IMR-90 (cell line): ENCODE measurements around the gene FARP1. TPM values are rescaled to one million over a fixed set of nuclear protein-coding genes. Genes with fewer than 3 reads are reported as not detected.
A peak's percentile ranks its signal among the peaks of the same experiment; 100 is the strongest.

Source experiments
- ATAC-seq: fragments of 200-7000 bp; cut with Tn5 transposase; 2 replicates; pipeline ENCODE4 v1.9.1; 2020; ENCODE audit warnings: low read depth, mild to moderate bottlenecking, moderate library complexity
- BruUV-seq: library from RNA; stranded (reverse); fragments of 400-500 nt; replicated peaks from 2 replicates; lab custom pipeline; 2021; lab: Mats Ljungman, UMichigan
- CTCF ChIA-PET: fragments of 300-600 bp; formaldehyde crosslinking; extraction: SDS; loops from one replicate; lab custom pipeline; 2021; ENCODE audit warnings: antibody characterized with exemption; lab: Yijun Ruan, JAX
- POLR2A ChIA-PET: fragments of 300-600 bp; sonication (Branson Sonifier 250); formaldehyde crosslinking; loops from one replicate; lab custom pipeline; 2022; ENCODE audit warnings: antibody characterized with exemption; ENCODE audit not compliant: unreplicated experiment; lab: Charles Lee
- DNase-seq: peaks from one replicate; pipeline ENCODE4 v3.0.0; 2013
- H2AFZ ChIP-seq: replicated peaks from 2 replicates; pipeline ENCODE3; 2013; ENCODE audit warnings: low read length, mild to moderate bottlenecking; ENCODE audit not compliant: poor library complexity
- H2AK5ac ChIP-seq: 2 replicates; pipeline ENCODE4 v1.6.1; 2013; ENCODE audit warnings: low read depth, low read length, inconsistent platforms
- H2AK9ac ChIP-seq: replicated peaks from 2 replicates; pipeline ENCODE3; 2013; ENCODE audit warnings: mild to moderate bottlenecking, low read depth, low read length, moderate library complexity; ENCODE audit not compliant: poor library complexity
- H2BK120ac ChIP-seq: 2 replicates; pipeline ENCODE4 v1.6.1; 2013; ENCODE audit warnings: low read depth, low read length, inconsistent platforms
- H2BK15ac ChIP-seq: 3 replicates; pipeline ENCODE4 v1.6.1; 2013; ENCODE audit warnings: low read depth, low read length, inconsistent platforms
- H2BK20ac ChIP-seq: 2 replicates; pipeline ENCODE4 v1.6.1; 2013; ENCODE audit warnings: low read depth, mild to moderate bottlenecking, inconsistent platforms, low read length, moderate library complexity
- H2BK5ac ChIP-seq: 2 replicates; pipeline ENCODE4 v1.6.1; 2013; ENCODE audit warnings: mild to moderate bottlenecking, low read depth, low read length, inconsistent platforms; ENCODE audit not compliant: poor library complexity, severe bottlenecking
- H3K14ac ChIP-seq: replicated peaks from 2 replicates; pipeline ENCODE4 v1.6.1; 2013; ENCODE audit warnings: low read depth, low read length, inconsistent platforms
- H3K18ac ChIP-seq: 2 replicates; pipeline ENCODE4 v1.6.1; 2013; ENCODE audit warnings: low read depth, low read length, control low read depth
- H3K23ac ChIP-seq: 2 replicates; pipeline ENCODE4 v1.6.1; 2013; ENCODE audit warnings: low read depth, low read length, inconsistent platforms
- H3K27ac ChIP-seq: 2 replicates; pipeline ENCODE4 v1.5.1; 2013; ENCODE audit warnings: mild to moderate bottlenecking, control low read depth, low read length; ENCODE audit not compliant: insufficient read depth
- H3K27me3 ChIP-seq: 2 replicates; pipeline ENCODE4 v1.6.1; 2013; ENCODE audit warnings: low read length; ENCODE audit not compliant: control insufficient read depth, insufficient read depth
- H3K36me3 ChIP-seq: 2 replicates; pipeline ENCODE4 v1.6.1; 2013; ENCODE audit warnings: low read length, mixed read lengths; ENCODE audit not compliant: control insufficient read depth, insufficient read depth
- H3K4ac ChIP-seq: 2 replicates; pipeline ENCODE4 v1.6.1; 2013; ENCODE audit warnings: low read depth, low read length, inconsistent platforms
- H3K4me1 ChIP-seq: 2 replicates; pipeline ENCODE4 v1.6.1; 2013; ENCODE audit warnings: low read length, mixed read lengths; ENCODE audit not compliant: control insufficient read depth, insufficient read depth
- H3K4me2 ChIP-seq: 2 replicates; pipeline ENCODE4 v1.6.1; 2013; ENCODE audit warnings: low read depth, mild to moderate bottlenecking, control low read depth, low read length, moderate library complexity
- H3K4me3 ChIP-seq: 2 replicates; pipeline ENCODE4 v1.5.1; 2013; ENCODE audit warnings: low read depth, mild to moderate bottlenecking, control low read depth, low read length, moderate library complexity; ENCODE audit not compliant: insufficient read depth
- H3K56ac ChIP-seq: 2 replicates; pipeline ENCODE4 v1.6.1; 2013; ENCODE audit warnings: low read length, inconsistent platforms; ENCODE audit not compliant: insufficient read depth; ENCODE audit errors: extremely low read depth
- H3K79me1 ChIP-seq, 2 experiments: 2 replicates each; pipeline ENCODE4 v1.6.1; 2013; ENCODE audit warnings: low read length in 2 of 2, inconsistent platforms in 1 of 2, low read depth in 1 of 2
- H3K9ac ChIP-seq: 2 replicates; pipeline ENCODE4 v1.6.1; 2013; ENCODE audit warnings: low read depth, low read length, control low read depth
- H3K9me1 ChIP-seq: 2 replicates; pipeline ENCODE4 v1.6.1; 2013; ENCODE audit warnings: low read length, inconsistent platforms; ENCODE audit not compliant: insufficient read depth
- H3K9me3 ChIP-seq: 2 replicates; pipeline ENCODE4 v1.6.1; 2013; ENCODE audit warnings: low read length; ENCODE audit not compliant: control insufficient read depth, insufficient read depth
- H4K20me1 ChIP-seq: 2 replicates; pipeline ENCODE4 v1.6.1; 2013; ENCODE audit warnings: low read length, inconsistent platforms; ENCODE audit not compliant: insufficient read depth
- H4K5ac ChIP-seq: 2 replicates; pipeline ENCODE4 v1.6.1; 2013; ENCODE audit warnings: mild to moderate bottlenecking, low read depth, low read length, control low read depth
- H4K8ac ChIP-seq, 2 experiments: 2 replicates each; pipeline ENCODE4 v1.6.1; 2013; ENCODE audit warnings: low read depth in 2 of 2, low read length in 2 of 2, control low read depth in 1 of 2, inconsistent platforms in 1 of 2
- H4K91ac ChIP-seq: 2 replicates; pipeline ENCODE4 v1.6.1; 2013; ENCODE audit warnings: low read depth, low read length, inconsistent platforms; ENCODE audit not compliant: insufficient read depth
- CEBPB ChIP-seq: IDR thresholded peaks from 2 replicates; pipeline ENCODE4 v1.6.1; 2012; ENCODE audit warnings: low read depth, low read length, improper control_type of control experiment
- WGBS, 2 experiments: methylation state at CpG; one replicate each; pipeline versions ENCODE4 v1.1.5 to v1.1.7; 2013; ENCODE audit warnings: missing lambda C conversion rate in 2 of 2; ENCODE audit not compliant: insufficient read length in 1 of 2; ENCODE audit errors: extremely low coverage in 2 of 2; 5-methylcytosine and 5-hydroxymethylcytosine counted together
- dilution Hi-C: fragments of 300-500 bp; cut with HindIII; formaldehyde crosslinking; loops from one replicate; pipeline ENCODE4 v1.14.3; 2018; ENCODE audit warnings: low sequenced_read_pairs; ENCODE audit not compliant: unreplicated experiment
- in situ Hi-C: fragments of 300-500 bp; cut with MboI; formaldehyde crosslinking; loops from 3 replicates; pipeline ENCODE4 v1.14.3; 2019; ENCODE audit warnings: low sequenced_read_pairs, inconsistent platforms, mixed read lengths
- intact Hi-C: fragments of 100-400 bp; cut with micrococcal nuclease; formaldehyde crosslinking; loops from 2 replicates; pipeline ENCODE4 v1.10.0; 2022
- polyA plus RNA-seq, 3 experiments: library from polyadenylated mRNA; depleted of rRNA; stranded (reverse); fragments of >200 nt; gene quantifications; 2 replicates each; pipeline ENCODE4 v1.2.3, GENCODE V29; 2012; ENCODE audit warnings: low replicate concordance in 1 of 3
- total RNA-seq: library from RNA; depleted of rRNA; stranded (reverse); fragments of >200 nt; gene quantifications from 2 replicates; pipeline ENCODE4 v1.2.3, GENCODE V29; 2012
- TF ChIP-seq, protein P1 (sequence below): fragments of 150-350 bp; IDR thresholded peaks from 2 replicates; pipeline ENCODE4 v1.6.1; 2016; ENCODE audit warnings: low read depth, mild to moderate bottlenecking, low read length, moderate library complexity, borderline replicate concordance

The FARP1 gene
- total and polyA plus RNA-seq, 2 of the 4 experiments (the other 2 are of a cell fraction), result 39.6 to 57.0 TPM

DNA sequence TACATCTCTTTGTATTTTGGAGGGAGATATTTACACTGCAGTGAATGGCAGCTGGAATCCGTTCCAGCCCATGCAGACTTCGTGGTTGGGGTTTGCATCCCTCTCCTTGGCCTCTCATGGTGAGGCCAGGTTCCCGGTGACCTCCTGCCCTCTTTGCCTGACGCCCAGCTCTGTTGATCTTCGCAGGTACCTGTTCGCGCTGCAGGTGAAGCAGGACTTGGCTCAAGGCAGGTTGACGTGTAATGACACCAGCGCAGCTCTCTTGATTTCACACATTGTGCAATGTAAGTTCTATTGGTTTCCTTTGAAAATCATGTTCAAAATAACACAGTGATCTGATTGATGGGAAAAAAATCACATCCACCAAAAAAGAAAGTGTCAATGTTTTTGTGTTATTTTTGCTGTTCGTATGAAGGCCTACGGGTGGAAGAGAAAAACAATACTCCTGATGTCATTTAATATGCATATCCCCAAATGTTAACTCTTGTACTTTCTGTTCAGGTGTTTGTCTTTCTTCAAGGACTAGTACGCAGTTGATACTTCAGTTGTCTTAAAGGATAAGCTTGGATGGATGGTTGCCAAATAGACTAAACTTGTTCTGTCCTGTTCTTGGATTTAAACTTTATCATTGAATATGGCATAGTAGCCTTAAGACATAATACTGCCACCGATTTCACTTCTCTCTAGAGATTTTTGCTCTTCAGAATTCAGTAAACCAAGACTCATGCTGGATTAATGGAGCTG, 234.9 kb downstream of the FARP1 start:
- H3K27ac ChIP-seq, result no peak overlapping the region
- no peak overlapping the region for H4K8ac ChIP-seq
- no peak overlapping the region for H4K5ac ChIP-seq
- WGBS, 2 experiments, result 90% methylated on average over 4 of the region's 13 CpGs; no CpG with 5 or more reads in 1 of the 2 experiments
- H3K9ac ChIP-seq, result no peak overlapping the region
- no peak overlapping the region for H3K4me2 ChIP-seq
- BruUV-seq, result no TSS peak
- H4K20me1 ChIP-seq, result peaks cover 3% of the 10 kb centered on the region; the same call in 1 of the 2 replicates
- no peak overlapping the region for H3K18ac ChIP-seq
- H3K9me1 ChIP-seq, result peaks cover 8% of the 10 kb centered on the region
- H3K4me1 ChIP-seq, result peaks cover 2% of the 10 kb centered on the region; the same call in 1 of the 2 replicates
- no peak overlapping the region; the same call in 1 of the 2 replicates for H2AK5ac ChIP-seq
- no peak overlapping the region for H3K4me3 ChIP-seq
- H4K91ac ChIP-seq, result no peak overlapping the region
- peaks cover 4% of the 10 kb centered on the region; the same call in 1 of the 2 replicates for H3K9me3 ChIP-seq
- H2BK120ac ChIP-seq, result no peak overlapping the region
- H3K4ac ChIP-seq, result no peak overlapping the region
- in situ Hi-C loops, result no loop called here
- no peak for ATAC-seq
- intact Hi-C loops, result loop anchor here (10.0 kb wide), 1 partner anchor 373 kb away; no protein-coding TSS in a partner anchor
- CTCF ChIA-PET, result interaction anchor here (0.5 kb wide), 1 partner anchor 213 kb away, joined by 3 read pairs; no protein-coding TSS in a partner anchor
- H3K23ac ChIP-seq, result no peak overlapping the region
- no peak overlapping the region for H2BK5ac ChIP-seq
- H3K56ac ChIP-seq, result no peak overlapping the region
- DNase-seq, result no peak
- H3K79me1 ChIP-seq, result peaks cover 26 to 66% of the 10 kb centered on the region in 2 experiments
- H2BK20ac ChIP-seq, result no peak overlapping the region
- no peaks in the 10 kb centered on the region for H3K27me3 ChIP-seq
- peaks cover 21% of the 10 kb centered on the region for H3K36me3 ChIP-seq
- dilution Hi-C loops, result no loop called here
- no peak overlapping the region for H2BK15ac ChIP-seq
- H3K14ac ChIP-seq, result no peak overlapping the region
- H2AK9ac ChIP-seq, result no peak overlapping the region
- POLR2A ChIA-PET, result no interaction called here
- TF ChIP-seq, protein P1, sequence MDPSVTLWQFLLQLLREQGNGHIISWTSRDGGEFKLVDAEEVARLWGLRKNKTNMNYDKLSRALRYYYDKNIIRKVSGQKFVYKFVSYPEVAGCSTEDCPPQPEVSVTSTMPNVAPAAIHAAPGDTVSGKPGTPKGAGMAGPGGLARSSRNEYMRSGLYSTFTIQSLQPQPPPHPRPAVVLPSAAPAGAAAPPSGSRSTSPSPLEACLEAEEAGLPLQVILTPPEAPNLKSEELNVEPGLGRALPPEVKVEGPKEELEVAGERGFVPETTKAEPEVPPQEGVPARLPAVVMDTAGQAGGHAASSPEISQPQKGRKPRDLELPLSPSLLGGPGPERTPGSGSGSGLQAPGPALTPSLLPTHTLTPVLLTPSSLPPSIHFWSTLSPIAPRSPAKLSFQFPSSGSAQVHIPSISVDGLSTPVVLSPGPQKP, result no peak
- 0 out of 2 replicates have a peak, but pooled peaks have one; percentile 5 for TF ChIP-seq CEBPB
- H2AFZ ChIP-seq, result no peak overlapping the region
